Stimulated activated CD8-positive, alpha-beta memory T cell treated with anti-CD3 and anti-CD28 coated beads, Interleukin-4, amount 100 ng/mL, for 4 hours (primary cell): ENCODE data around the gene ERG28.
A peak's percentile ranks its signal among the peaks of the same experiment; 100 is the strongest.
"Not testable (repeated sequence)": the region's sequence is repeated elsewhere in the genome, so short reads cannot be mapped to it uniquely, and the experiment has no call there.

Experiments used
- DNase-seq, 2 donors: peaks; one replicate each; pipeline ENCODE4 v3.0.0-alpha.2; 2020; ENCODE audit warnings: low read depth in 2 of 2, low spot score in 1 of 2

The ERG28 gene, protein sequence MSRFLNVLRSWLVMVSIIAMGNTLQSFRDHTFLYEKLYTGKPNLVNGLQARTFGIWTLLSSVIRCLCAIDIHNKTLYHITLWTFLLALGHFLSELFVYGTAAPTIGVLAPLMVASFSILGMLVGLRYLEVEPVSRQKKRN

DNA sequence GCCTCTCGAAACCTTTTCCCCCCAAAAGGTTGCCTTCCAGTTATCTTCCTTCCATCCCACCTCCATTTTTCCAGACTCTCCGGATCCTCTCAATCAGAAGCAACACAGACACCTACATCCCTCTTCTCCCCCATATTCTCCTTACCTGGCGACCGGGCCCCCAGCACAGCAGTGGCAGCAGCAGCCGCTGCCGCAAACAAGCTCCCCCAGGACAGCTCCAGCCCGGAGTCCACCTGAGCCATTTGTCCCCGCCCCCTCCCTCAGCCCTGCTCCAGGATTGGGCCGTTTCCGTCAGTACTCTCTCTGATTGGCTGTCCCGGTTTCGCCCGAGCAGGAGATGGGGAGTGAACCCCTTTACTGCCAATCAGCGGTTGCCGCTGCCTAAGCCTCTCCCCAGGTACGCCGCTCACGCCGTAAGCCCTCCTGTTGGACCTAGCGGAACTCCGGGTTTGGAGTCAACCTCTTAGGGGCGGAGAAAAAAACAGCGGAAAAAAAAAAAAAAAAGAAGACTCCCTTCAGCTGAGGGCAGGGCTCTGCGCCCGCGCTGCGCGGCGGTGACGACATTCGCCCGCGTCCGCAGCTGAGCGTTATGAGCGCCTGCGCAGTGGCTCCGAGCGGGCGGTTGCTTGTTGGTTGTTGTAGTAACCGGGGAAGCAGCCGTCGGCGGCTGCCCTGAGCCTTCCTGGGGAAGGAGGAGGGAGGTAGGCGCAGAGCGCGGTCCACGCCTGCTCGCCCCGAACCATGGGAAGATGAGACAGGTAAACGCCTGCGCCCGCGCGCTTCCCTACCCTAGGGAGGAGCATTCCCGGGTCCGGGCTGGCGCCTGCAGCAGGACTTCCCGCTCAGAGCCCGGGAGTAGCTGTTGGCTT, at the start of gene ERG28, which contains the start of gene TTLL5:
Gene ERG28, minus strand, starts transcription at position 247 of the 869 bp plus-strand sequence. CDS start 3,374 bp downstream, outside the sequence.
Gene TTLL5, plus strand, starts transcription at position 617 of the 869 bp plus-strand sequence. CDS start 1,904 bp downstream, outside the sequence.
- DNase-seq, result peak; percentile 90

DNA sequence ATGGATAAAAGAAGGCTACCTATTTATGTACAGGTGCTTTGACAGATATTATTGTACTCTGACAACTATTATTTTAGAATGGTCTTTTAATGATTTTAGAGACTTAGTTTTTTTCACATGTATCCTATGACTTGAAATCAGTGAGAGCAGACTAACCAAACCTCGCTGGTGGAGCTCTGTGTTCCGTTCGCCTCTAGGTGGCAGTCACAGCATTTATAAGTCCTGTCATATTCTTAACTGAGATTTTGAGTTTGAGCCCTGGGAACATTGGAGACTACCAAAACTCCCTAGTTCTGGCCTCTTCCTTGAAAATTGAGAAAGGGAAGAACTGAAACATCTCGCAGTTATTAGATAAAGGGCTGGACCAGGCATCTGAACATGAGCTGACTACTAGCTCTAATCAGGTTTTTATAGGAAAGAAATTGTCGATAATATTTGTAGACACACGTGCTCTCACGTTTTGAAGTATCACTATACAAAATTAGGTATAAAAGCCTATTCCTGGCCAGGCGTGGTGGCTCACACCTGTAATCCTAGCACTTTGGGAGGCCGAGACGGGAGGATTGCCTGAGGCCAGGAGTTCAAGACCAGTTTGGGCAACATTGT, 48.6 kb upstream of the ERG28 start:
- DNase-seq, result peak; percentile 6 to 9

DNA sequence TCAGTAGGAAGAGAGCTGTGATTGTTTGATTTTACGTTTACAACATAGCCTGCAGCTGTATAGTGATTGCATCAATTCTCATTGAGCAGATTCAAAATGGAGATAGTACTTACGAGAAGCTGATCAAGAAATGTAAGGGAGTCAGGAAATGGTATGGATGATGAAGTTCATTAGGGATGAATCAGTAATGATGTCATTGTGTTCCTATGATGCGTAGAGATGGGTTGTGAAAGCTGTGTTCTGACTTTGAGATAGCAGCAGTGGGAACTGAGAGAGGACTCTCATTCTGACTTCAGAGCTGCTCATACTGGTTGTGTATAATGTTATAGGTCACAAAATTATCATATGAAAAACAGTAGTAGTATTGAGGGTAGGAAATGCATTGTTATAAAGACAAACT, 44.3 kb upstream of the ERG28 start:
- no peak for DNase-seq

DNA sequence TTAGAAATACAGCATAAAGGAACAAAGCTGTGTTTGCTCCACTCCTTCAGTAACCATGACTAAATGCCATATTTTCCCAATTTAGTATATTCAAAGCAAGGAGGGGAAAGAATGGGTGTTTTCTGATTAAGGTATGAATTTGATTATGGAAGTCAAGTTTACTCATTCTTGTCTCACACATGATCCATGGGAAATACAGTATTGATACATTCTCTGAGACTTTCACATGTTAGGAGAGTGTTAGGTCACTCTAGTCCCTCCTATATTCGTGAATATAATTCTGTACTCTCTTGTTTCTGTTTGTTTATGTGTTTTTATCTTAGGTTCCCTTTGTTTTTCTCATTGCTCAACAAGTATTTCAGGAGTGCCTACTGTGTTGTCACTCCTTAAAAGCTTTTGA, 42.8 kb upstream of the ERG28 start:
- no peak for DNase-seq

DNA sequence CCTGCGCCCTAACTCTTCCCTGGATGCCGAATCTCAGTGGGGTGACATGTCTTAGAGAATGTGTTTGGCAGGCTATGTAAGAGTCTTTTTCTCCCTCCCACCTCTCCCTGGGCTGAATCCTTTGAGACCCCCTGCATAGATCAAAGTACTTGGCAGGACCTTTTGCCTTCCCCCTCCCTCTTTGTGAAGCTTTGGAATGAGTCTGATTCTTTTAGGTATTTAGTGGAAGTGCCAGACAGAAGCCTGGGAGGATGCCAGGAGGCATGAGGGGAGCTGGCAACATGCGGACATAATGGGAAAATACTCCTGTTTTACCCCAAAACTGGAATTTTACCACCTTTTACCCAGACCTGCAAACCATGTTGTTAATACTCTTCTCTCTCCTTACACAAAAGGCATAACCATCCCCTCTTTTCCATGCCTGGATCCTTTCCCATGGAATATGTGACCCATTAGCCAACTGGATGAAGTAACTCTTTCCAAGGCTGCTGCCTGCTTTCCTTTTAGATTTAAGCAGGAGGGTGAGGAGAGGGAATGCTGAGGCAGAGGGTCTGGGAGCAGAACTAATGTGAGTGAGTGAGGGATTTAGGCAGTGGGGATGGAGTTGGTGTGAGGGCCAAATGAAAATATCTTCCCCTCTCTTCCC, 42.1 kb upstream of the ERG28 start:
- DNase-seq, result no peak

DNA sequence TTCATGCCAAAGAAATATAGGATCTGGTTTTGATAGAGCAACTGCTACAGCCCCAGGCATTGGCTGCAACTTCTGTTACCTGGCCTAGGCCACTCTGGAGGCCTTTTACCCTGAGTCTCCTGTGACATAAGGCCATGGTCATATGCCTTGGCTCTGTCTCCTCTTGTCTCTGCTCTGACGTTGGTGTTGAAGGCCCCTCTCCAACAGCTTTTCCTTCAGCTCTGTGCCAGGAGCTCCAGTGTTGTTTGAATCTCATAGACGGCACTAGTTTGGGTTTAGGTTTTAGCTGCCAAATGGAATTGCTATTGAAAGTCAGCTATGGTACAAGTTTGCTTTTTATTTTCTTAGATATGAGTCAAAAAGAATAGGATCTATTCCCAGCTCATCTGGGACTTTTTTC, 41.4 kb upstream of the ERG28 start:
- DNase-seq, result no peak

DNA sequence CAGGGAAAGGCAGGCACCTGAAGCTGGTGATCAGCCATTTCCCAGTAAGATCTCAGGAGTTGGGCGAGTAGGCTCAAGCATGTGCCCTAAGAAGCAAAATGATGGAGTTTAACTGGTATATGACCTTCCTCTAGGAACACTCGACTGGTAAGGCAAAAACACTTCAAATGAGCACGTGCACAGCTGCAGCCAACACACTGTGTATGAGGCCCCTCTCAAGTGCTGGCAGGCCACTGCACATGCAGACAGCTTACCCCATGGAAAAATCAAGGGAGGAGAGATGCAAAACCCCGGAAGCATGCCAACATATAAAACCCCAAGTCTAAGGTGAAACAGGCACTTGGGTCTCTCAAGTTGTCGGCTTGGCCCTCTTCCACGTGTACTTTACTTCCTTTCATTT, 39.6 kb upstream of the ERG28 start:
- no peak for DNase-seq

DNA sequence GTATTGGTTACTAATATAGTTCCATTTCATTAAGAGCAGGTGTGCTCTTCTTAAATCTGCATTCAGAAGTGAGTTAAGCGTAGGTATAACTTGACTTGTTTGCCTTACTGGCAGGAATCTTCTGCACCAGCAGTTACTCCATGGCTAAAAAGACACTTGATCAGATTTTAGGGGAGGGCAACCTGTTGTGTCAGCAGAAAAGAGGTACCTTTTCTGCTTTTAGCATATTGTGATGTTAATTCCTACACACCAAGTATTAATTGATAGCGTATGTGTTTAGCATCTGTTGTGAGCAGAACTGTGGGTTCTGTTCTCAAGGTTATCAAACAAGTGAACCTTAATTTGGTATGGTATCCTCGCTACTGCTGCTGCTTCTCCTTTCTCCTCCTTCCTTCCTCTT, 38.7 kb upstream of the ERG28 start:
- DNase-seq, result no peak

DNA sequence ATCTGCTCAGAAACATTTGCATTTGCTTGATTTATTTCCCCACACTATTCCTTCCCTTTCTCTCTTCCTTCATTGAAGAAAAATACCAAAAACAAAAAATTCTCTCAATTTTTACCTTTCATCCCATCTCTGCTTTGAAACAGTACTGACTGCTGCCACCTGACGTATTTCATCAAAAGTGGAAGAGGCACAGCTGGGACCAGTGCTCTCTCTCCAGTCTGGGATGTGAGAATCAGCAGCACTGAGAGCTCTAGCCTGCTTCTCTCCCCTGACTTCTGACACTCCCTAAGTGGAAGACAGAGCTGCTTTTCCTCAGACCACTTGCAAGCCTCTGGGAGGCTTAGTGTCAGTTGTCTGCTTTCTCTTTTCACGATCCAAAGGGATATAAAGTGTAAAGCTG, 37.2 kb upstream of the ERG28 start:
- DNase-seq, result no peak

DNA sequence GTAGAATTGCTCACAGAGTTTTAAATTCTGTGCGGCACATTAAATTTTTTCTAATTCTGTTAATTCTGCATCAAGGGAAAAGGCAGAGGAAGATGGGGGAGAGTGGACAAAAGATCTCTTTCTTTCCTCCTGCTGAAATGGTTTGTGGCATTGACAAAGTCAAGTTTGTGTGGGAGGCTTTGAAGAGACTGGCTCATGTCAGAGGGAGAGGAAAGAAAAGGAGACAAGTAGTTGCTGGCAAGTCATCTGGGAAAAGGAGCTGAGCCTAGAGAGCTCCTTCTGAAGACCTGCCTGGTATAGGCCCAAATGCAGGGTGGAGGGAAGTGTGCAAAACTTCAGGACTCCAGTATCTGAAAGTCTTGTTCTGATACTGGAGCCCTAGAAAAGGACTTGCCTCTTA, 36.7 kb upstream of the ERG28 start:
- no peak for DNase-seq

DNA sequence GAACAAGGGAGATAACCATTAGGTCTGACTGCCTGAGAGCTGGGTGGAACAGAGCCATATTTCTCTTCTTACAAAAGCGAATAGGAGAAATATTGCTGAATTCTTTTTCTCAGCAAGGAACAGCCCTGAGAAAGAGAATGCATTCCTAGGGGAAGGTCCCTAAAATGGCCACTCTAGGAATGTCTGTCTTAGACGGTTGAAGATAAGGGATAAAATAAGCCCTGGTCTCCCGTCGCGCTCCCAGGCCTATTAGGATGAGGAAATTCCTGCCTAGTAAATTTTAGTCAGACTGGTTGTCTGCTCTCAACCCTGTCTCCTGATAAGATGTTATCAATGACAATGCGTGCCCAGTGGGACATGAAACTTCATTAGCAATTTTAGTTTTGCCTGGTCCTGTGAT, 34.3 kb upstream of the ERG28 start:
- not testable (repeated sequence) for DNase-seq

DNA sequence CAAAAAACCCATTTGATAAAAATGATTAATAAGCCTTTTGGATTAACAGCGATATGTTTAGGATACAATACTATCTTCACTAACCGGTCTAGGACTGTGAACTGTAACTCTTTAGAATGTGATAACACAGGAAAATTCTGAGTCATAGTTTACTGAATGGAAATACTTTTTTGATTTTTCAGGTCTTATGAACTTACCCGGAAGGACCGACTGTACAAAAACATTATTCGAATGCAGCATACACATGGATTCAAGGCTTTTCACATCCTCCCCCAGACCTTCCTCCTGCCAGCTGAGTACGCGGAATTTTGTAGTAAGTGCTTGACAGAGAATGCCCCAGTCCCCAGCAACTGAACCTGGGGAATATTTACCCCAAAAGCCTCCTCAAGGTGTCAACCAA, 29.3 kb upstream of the ERG28 start:
- no peak for DNase-seq

DNA sequence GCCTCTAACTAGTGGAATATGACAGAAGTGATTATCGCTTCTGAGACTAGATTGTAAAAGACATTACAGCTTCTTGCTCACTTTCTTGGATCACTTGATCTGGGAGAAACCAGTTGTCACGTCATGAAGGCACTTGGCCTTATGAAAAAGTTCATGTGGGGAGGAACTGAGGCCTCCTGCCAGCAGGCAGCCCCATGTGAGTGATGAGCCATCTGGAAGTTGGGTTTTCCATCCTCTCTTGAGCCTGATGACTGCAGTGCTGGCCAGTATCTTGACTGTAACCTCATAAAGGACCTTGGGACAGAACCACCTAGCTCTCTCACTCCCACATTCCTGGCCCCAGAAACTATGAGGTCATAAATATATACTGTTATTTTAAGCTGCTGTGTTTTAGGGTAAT, 28.3 kb upstream of the ERG28 start:
- no peak for DNase-seq

DNA sequence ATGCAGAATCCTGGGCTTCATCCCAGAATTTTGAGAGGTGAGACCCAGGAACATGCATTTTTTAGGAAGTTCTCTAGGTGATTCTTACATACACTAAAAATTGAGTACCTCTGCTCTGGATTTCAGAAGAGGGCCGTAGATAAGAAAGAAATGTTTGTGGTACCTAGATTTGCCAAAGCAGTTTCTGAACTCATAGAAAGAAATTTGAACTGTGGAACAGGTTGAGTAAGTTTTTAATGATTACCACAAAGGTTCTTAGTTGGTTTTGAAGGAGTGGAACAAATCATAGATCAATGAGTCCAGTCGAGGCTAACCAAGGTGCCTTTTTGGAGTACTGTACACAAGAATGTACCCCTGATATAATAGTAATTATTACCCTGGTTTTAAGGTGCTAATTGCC, 25.2 kb upstream of the ERG28 start:
- DNase-seq, result no peak

DNA sequence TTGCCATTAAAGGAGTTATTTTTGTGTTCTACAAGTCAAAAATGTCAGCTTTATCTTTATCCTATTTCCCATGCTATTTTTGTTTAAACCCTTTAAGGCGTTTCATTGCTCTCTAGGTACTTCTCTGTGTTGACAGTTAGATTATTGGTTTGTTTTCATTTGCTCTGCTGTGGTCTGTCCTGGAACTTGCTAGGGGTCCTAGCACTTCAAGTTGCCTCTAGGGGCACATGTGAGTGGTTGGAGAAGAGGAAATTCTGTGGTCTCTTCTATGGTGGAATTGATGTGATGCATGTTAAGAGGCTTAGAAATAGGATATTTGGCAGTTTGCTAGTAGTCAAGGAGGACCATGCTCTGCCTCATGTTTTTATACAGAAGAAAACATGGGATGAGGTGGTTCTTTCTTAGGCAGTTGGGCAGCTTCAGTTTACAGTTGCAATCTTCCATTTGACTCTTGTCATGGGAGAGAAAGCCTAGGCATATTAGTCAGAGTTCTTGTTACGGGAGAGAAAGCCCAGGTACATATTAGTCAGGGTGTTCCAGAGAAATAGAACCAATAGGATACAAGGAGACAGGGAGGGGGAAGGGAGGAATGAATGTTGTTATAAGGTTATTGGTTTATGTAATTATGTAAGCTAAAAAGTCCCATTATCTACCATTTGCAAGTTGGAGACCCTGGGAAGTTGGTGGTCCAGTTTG, 14.7 kb upstream of the ERG28 start:
- DNase-seq, result no peak

DNA sequence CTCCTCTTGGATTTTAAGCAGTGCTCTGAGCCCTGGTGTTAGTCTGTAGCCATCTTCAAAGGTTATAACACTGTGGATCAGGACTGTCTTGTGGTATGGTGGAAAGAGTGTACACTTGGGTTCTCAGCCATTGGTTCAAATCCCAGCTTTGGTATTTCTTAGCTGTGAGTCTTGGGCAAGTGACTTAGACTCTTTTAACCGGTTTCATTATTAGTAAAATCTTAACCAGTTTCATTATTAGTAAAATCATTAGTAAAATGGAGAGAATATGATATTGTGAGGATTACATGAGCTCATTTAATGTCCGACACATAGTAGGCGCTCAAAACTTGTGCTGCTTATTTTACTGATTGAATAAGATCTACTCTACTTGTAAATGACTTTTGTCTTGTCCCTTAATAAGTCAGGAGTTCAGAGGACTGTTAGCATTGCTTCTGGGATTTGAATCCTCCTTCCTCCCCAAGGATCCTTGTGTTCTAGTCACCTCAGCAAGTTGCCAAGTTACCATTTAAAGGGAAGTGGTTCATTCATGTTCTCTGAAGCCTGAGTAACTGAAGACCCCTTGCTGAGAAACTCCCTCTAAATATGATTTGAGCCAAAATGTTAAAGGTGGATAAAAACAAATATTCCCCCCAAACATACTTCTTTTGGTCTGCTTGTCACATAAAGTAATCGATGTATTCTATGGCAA, 12.8 kb upstream of the ERG28 start:
- DNase-seq, result no peak

DNA sequence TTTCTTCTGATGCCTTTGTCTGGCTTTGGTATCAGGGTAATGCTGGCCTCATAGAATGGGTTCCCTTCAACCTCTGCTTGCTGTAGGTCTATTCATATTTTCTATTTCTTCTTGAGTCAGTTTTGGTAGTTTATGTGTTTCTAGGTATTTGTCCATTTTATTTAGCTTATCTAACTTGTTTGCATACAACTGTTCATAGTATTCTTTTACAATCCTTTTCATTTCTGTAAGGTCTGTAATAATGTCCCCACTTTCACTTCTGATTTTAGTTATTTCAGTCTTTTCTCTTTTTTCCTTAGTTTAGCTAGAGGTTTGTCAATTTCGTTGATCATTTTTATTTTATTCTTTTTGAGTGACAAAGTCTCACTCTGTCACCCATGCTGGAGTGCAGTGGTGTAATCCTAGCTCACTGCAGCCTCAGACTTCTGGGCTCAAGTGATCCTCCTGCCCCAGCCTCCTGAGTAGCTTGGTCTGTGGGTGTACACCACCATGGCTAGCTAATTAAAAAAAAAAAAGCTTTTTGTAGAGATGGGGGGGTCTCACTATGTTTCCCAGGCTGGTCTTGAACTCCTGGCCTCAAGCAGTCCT, 12.0 kb upstream of the ERG28 start:
- DNase-seq, result no peak

DNA sequence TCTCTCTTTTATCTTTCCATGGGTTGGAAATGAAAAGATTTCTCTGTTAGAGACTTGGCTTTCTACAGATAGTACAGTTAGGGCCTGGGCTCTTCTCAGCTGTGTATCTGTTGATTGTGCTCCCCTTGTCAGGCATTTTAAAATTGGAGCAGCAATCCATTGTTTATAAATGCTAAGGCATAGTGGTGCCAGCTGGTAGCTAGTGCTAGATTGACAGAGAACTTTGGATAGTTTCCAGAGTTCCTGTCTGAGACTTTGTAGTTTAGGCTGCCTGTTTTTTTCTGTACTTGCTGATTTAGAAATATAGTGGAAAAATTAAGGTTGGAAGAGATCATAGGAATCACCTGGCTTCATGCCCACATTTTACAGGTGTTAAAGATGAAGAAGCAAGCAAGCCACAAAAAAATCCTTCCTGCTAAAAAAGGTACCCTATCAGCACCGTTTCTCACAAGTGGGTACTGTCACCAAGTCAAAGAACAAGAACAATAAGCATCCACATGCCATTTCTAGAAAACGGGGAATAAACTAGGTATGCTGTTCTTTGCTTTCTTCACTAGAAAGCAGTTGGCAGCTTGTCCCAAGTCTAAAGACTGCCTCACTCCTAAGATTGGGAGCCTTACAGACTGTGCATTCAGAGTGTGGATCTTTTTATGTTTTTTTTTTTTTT, 6.6 kb upstream of the ERG28 start:
- no peak for DNase-seq

DNA sequence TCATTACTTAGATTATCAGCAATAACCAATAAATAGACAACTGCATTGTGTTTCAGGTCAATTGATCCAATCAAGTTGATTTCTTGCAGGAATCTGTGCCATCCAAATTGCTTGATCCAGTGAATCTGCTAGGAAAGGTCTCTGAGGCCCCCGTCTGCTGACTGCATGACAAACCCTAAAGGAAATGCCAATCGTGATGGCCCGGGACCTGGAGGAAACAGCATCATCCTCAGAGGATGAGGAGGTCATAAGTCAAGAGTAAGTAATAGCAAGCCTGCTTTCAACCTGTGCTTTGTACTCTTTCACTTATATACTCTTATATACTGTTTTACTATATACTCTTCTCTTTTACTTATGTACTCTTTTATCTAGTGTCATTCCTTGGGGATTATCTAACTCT, 2.3 kb upstream of the ERG28 start:
- no peak for DNase-seq

DNA sequence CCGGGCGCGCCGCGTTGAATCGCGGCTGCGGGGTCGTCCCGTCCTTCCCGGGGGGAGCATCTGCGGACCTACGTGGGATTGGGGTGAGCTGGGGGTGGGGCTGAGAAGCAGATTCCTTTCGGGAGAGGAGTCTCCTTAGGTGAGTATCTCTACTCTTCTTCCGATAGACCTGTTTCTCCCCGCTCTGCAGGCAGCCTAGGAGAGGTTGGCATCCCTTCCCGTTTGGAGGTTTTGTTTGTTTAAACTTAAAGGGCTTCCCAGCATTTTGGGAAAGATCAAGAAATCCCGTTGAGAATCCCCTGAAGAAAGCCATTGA, 781 bp upstream of the ERG28 start:
- no peak for DNase-seq
